ENCODE data around the gene GNS. TPM values are rescaled to one million over a fixed set of nuclear protein-coding genes. Genes with fewer than 3 reads are reported as not detected.

GNS gene
- total RNA-seq, 4 donors from 2014 or later, result 18.9 to 55.5 (median 35.5) TPM

DNA sequence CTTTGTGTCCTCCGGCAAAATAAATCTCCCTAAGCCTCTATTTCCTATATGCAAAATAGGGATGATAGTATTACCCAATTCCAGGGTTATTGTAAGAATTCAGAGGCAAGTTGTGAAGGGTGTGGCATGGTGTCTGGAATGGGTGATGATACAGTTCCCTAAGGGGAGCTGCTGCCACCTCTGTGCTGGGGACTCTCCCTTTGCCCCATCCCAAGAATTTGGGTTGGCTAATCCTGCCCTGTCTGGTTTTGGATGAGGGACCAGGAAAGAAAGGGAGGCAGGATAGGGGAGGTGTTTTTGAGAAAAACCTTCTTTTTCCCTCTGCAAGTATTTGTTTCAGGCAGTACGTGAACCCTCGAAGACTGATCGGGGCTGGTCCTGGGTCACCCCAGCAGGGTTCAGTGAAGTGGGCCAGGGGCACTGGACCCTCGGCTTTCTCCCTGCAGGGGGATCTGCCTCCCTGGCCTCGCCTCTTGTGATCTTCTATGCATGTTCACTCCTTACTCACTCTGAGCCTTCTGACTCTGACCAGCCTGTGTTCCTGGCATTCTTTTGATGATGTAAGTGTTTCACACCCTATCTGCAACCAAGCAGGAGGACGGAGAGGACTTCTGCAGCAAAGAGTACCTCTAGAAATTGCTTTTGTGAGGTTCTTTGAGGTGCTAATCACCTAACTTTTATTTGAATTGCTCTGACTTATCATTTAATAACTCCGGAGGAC lies 88.1 kb downstream of the GNS start:
- intact Hi-C loops (cut with DNase I), result no loop called here
- WGBS, 2 donors, result 42 to 44% methylated on average over 7 to 8 of the region's 8 CpGs
- H3K27me3 ChIP-seq, result no peaks in the 10 kb centered on the region
- peak overlapping the region; percentile 19 to 88 (median 75) for H3K27ac ChIP-seq
- H3K9me3 ChIP-seq, result no peaks in the 10 kb centered on the region
- peaks cover 14 to 98% (median 48%) of the 10 kb centered on the region in 3 donors for H3K4me1 ChIP-seq
- no peak for DNase-seq
- H3K36me3 ChIP-seq, result no peaks in the 10 kb centered on the region
- no peak overlapping the region for H3K4me3 ChIP-seq
- TF ChIP-seq, protein P1, sequence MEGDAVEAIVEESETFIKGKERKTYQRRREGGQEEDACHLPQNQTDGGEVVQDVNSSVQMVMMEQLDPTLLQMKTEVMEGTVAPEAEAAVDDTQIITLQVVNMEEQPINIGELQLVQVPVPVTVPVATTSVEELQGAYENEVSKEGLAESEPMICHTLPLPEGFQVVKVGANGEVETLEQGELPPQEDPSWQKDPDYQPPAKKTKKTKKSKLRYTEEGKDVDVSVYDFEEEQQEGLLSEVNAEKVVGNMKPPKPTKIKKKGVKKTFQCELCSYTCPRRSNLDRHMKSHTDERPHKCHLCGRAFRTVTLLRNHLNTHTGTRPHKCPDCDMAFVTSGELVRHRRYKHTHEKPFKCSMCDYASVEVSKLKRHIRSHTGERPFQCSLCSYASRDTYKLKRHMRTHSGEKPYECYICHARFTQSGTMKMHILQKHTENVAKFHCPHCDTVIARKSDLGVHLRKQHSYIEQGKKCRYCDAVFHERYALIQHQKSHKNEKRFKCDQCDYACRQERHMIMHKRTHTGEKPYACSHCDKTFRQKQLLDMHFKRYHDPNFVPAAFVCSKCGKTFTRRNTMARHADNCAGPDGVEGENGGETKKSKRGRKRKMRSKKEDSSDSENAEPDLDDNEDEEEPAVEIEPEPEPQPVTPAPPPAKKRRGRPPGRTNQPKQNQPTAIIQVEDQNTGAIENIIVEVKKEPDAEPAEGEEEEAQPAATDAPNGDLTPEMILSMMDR (IDR thresholded peaks at IDR 0.05), result no peak
- TF ChIP-seq POLR2A (IDR thresholded peaks at IDR 0.05), result no peak

DNA sequence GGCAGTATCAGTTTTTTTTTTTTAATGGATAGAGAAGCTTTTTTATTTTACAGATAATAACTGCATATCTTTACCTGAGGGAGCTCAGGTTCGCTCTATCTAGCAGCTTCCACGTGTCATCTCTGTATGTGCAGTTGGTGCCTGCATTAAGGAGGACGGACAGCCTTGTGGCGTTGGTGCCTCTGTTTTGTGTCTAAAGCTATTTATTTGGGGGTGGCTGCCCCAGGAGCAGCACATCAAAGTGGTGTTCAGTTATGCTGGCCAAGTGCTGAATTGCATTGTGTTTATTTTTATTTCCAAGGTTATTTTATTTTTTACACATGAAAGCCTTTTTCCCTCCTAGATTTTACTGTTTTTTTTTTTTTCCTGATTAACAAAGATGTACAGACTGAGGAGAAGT lies 89.2 kb downstream of the GNS start:
- intact Hi-C loops (cut with DNase I), result no loop called here
- 47 to 57% methylated on average over 4 of the region's 4 CpGs for WGBS, 2 donors
- H3K4me1 ChIP-seq, result peaks cover 14 to 98% (median 50%) of the 10 kb centered on the region in 3 donors
- peak overlapping the region in 2 of 4 donors; percentile 72 to 88 for H3K27ac ChIP-seq
- no peak for DNase-seq
- TF ChIP-seq, protein P1 (IDR thresholded peaks at IDR 0.05), result no peak
- TF ChIP-seq POLR2A (IDR thresholded peaks at IDR 0.05), result no peak
- H3K9me3 ChIP-seq, result no peaks in the 10 kb centered on the region
- H3K4me3 ChIP-seq, result peak overlapping the region in 2 of 4 donors; percentile 23 to 46
- no peaks in the 10 kb centered on the region for H3K36me3 ChIP-seq
- H3K27me3 ChIP-seq, result no peaks in the 10 kb centered on the region

DNA sequence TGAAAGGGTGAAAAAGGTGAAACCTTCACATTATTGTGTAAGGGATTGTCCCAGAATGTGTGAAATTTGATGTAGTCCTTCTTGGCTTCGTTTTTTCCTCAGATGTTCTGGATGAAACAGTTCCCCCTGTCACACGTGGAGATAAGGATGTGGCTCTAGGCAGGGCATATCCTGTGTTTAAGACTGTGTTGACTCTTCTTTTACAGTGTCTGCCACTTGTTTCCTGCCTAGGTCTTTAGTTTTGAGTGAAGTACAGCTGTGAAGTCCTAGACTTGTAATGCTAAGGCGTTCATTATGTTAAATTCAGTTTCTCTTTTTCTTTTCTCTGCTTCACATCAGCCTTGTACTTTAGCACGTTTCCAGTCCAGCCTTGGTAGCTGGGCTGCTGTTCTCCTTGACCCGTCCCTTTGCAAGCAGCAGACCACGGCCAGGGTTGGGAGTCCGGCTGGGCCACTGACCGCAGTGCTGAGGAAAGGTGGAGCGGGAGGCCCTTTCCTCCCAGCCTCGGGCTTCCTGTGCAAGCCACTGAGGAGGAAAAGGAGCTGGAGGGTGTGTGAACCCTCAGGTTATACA lies 89.8 kb downstream of the GNS start:
- Histone ChIP-seq H3K4me1 (peaks cover 14 to 95% (median 50%) of the 10 kb centered on the region in 3 donors), H3K36me3 (no peaks in the 10 kb centered on the region), H3K27ac (peak overlapping the region; percentile 7 to 88 (median 73)), H3K27me3 (no peaks in the 10 kb centered on the region), H3K4me3 (peak overlapping the region in 2 of 4 donors; percentile 23 to 46), H3K9me3 (no peaks in the 10 kb centered on the region)
- WGBS, 2 donors, result 25 to 67% methylated on average over 9 of the region's 10 CpGs
- intact Hi-C loops (cut with DNase I), result no loop called here
- no peak for DNase-seq
- TF ChIP-seq, protein P1 (IDR thresholded peaks at IDR 0.05), result no peak
- no peak for TF ChIP-seq POLR2A (IDR thresholded peaks at IDR 0.05)

DNA sequence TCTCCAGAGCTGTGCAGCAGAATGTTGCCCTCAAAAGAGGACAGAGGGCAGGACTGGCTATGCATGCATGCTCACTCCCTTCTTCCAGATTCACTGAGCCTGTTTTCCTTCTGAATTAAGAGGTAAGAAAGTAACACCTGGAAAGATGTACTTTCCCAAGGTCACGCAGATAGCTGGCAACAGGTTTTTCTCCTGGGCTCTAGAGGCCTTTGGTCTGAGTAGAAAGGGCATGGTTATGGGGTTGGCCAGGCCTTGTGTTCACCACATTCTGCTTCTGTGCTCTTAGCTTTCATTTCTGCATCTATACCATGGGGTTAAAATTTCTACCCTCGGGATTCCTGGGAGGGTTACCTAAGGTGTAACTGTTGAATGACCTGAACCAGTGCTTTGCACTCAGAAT lies 91.4 kb downstream of the GNS start:
- 50 to 76% methylated on average over 1 to 2 of the region's 2 CpGs for WGBS, 2 donors
- peak overlapping the region in 1 of 4 donors; percentile 88 for H3K27ac ChIP-seq
- H3K27me3 ChIP-seq, result no peaks in the 10 kb centered on the region
- no peaks in the 10 kb centered on the region for H3K9me3 ChIP-seq
- H3K36me3 ChIP-seq, result no peaks in the 10 kb centered on the region
- TF ChIP-seq POLR2A (IDR thresholded peaks at IDR 0.05), result no peak
- TF ChIP-seq, protein P1 (IDR thresholded peaks at IDR 0.05), result no peak
- intact Hi-C loops (cut with DNase I), result no loop called here
- H3K4me3 ChIP-seq, result no peak overlapping the region
- DNase-seq, result no peak
- H3K4me1 ChIP-seq, result peaks cover 12 to 85% (median 43%) of the 10 kb centered on the region in 3 donors

All from esophagus squamous epithelium (tissue), 5 donors.